Ascending aorta (tissue), 2 donors: ENCODE results near the gene NPPB. TPM values are rescaled to one million over a fixed set of nuclear protein-coding genes. Genes with fewer than 3 reads are reported as not detected.
"Not testable (repeated sequence)": the region's sequence is repeated elsewhere in the genome, so short reads cannot be mapped to it uniquely, and the experiment has no call there.

Experiments
- DNase-seq, 2 donors: peaks; one replicate each; pipeline ENCODE4 v3.0.0-alpha.2; 2019; ENCODE audit warnings: low spot score in 2 of 2
- H3K27ac ChIP-seq, 2 donors: fragments of 200-600 bp; sonication (generic); one replicate each; pipeline ENCODE4 v1.5.1; 2016 to 2017; ENCODE audit warnings: mild to moderate bottlenecking in 1 of 2
- H3K27me3 ChIP-seq: fragments of 200-600 bp; sonication (generic); one replicate; pipeline ENCODE4 v1.5.1; 2017
- H3K36me3 ChIP-seq, 2 donors: fragments of 200-600 bp; sonication (generic); one replicate each; pipeline ENCODE4 v1.5.1; 2016
- H3K4me1 ChIP-seq, 2 donors: fragments of 200-600 bp; sonication (generic); one replicate each; pipeline ENCODE4 v1.5.1; 2016 to 2017; ENCODE audit warnings: mild to moderate bottlenecking in 1 of 2
- H3K4me3 ChIP-seq, 2 donors: fragments of 200-600 bp; sonication (generic); one replicate each; pipeline ENCODE4 v1.5.1; 2016 to 2017; ENCODE audit warnings: mild to moderate bottlenecking in 1 of 2
- H3K9me3 ChIP-seq, 2 donors: fragments of 200-600 bp; sonication (generic); one replicate each; pipeline ENCODE4 v1.5.1; 2016
- intact Hi-C: fragments of 100-400 bp; cut with DNase I; formaldehyde crosslinking; loops from one replicate; pipeline ENCODE4 v1.15.1; 2023
- total RNA-seq: library from RNA; depleted of rRNA; stranded (reverse); fragments of >200 nt; gene quantifications from one replicate; pipeline ENCODE4 v1.1.0, GENCODE V29; 2016
- TF ChIP-seq, protein P1 (sequence below), 3 experiments: fragments of 200-600 bp in 2 of 3; fragments of 450-650 bp in 1 of 3; sonication (generic) in 2 of 3; IDR thresholded peaks; one replicate each; pipeline ENCODE4 v1.5.1; 2016 to 2019; ENCODE audit warnings: antibody characterized with exemption in 3 of 3, mild to moderate bottlenecking in 1 of 3, moderate library complexity in 1 of 3

The NPPB gene
- total RNA-seq, 1 donor from 2014 or later, result not detected

DNA sequence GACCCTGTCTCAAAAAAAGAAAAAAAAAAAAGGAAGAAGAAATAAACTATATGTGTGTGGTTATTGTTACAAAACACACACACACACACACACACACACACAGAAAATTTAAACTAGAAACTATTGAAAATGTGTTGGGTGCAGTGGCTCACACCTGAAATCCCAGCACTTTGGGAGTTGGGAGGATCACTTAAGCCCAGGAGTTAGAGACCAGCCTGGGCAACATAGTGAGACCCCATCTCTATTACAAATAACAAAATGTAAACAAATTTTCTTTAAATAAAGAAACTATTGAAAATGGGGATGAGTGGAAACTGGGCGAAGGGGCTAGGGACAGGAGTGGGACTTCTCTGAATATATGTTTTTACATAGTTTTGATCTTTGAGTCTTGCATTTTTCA lies 44.5 kb upstream of the NPPB start:
- Histone ChIP-seq H3K4me3 (no peak overlapping the region), H3K27me3 (peaks cover 4% of the 10 kb centered on the region)

GRCh38 chr1:11901446-11901845 lies 42.7 kb upstream of the NPPB start:
- H3K4me3 ChIP-seq, DNase-seq, H3K27ac ChIP-seq, H3K27me3 ChIP-seq, H3K36me3 ChIP-seq, H3K4me1 ChIP-seq, H3K9me3 ChIP-seq: not testable (repeated sequence)
- intact Hi-C loops, result loop anchor here (10.0 kb wide), 1 partner anchor 247 kb away; the partner anchor contains the start of genes FBXO2 and FBXO44

More for the DNA sequence above, 44.5 kb upstream of the NPPB start:
- TF ChIP-seq, protein P1, sequence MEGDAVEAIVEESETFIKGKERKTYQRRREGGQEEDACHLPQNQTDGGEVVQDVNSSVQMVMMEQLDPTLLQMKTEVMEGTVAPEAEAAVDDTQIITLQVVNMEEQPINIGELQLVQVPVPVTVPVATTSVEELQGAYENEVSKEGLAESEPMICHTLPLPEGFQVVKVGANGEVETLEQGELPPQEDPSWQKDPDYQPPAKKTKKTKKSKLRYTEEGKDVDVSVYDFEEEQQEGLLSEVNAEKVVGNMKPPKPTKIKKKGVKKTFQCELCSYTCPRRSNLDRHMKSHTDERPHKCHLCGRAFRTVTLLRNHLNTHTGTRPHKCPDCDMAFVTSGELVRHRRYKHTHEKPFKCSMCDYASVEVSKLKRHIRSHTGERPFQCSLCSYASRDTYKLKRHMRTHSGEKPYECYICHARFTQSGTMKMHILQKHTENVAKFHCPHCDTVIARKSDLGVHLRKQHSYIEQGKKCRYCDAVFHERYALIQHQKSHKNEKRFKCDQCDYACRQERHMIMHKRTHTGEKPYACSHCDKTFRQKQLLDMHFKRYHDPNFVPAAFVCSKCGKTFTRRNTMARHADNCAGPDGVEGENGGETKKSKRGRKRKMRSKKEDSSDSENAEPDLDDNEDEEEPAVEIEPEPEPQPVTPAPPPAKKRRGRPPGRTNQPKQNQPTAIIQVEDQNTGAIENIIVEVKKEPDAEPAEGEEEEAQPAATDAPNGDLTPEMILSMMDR (IDR thresholded peaks at IDR 0.05), result no peak
- DNase-seq, result no peak
- Histone ChIP-seq H3K36me3 (no peaks in the 10 kb centered on the region), H3K27ac (no peak overlapping the region), H3K4me1 (no peaks in the 10 kb centered on the region), H3K9me3 (no peaks in the 10 kb centered on the region)
- intact Hi-C loops, result loop anchor here (10.0 kb wide), 1 partner anchor 248 kb away; the partner anchor contains the start of genes FBXO2 and FBXO44

DNA sequence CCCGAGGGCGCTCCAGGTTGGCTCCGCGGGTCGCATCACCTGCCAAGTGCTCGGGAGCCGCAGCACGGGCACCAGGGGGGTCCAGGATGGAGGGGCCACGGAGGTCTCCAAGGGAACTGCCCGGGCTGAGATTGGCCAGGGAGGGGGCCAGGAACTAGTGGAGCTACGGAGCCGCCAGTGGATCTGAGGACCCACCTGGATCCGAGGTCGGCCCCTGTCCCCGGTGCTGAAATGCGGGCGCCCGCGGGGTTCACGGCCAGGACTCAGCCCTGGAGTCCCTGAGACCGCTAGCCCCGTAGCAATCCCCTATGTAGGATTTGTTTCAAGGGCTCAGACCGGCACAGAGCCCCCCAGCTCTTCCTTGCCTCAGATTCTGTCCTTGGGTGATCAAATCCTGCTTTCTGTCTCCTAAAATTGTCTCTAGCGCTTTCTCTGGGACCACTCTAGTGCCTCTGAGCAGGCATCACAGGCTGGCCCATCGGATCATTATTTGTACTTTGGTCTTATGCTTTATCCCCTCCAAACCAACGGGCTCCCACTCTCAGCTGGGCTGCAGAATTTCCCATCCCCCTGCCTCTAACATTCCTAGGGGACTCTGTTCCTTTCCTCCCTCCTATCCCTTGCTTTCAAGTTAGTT lies 40.2 kb upstream of the NPPB start:
- TF ChIP-seq, protein P1 (IDR thresholded peaks at IDR 0.05), result no peak
- no peak overlapping the region for H3K4me3 ChIP-seq
- no peaks in the 10 kb centered on the region for H3K36me3 ChIP-seq
- no peaks in the 10 kb centered on the region for H3K4me1 ChIP-seq
- no peak overlapping the region for H3K27ac ChIP-seq
- DNase-seq, result no peak
- intact Hi-C loops, result no loop called here
- no peaks in the 10 kb centered on the region for H3K9me3 ChIP-seq
- peaks cover 4% of the 10 kb centered on the region for H3K27me3 ChIP-seq

DNA sequence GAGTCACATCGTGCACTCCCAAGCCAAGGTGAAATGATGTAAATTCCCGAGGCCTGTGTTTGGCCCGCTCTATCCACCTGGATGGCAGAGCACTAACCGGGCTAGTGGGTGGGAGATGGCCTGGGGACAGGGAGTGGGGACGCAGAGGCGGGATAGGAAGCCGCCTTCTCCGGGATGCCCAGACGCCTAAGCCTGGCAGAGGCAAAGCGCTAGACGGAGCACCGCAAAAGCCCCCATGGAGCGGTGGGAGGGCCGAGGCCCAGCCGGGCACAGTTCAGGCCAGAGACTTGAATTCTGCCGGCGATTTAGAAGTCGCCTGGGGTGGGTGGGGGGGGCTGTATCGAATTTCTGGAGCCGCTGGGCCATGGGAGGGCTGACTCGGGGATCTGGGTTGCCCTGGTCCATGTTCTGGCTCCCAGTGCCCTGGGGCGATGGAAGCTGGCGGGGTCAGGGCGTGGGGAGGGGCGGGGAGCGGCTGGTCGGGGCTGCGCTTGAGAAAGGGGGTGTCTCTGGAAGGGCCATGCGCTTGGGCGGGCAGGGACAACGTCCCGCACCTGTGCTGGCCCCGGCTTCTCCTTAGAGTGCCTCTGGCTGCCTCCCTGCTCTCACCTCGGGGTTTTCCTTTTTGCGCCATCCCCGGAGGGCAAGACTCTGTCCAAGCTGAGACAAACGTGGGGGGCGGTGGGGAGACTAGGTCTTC lies 39.5 kb upstream of the NPPB start:
- H3K4me1 ChIP-seq, result no peaks in the 10 kb centered on the region
- DNase-seq, result no peak
- no peaks in the 10 kb centered on the region for H3K9me3 ChIP-seq
- H3K27ac ChIP-seq, result no peak overlapping the region
- H3K4me3 ChIP-seq, result no peak overlapping the region
- no peaks in the 10 kb centered on the region for H3K36me3 ChIP-seq
- TF ChIP-seq, protein P1 (IDR thresholded peaks at IDR 0.05), result no peak
- intact Hi-C loops, result no loop called here
- H3K27me3 ChIP-seq, result peaks cover 4% of the 10 kb centered on the region

DNA sequence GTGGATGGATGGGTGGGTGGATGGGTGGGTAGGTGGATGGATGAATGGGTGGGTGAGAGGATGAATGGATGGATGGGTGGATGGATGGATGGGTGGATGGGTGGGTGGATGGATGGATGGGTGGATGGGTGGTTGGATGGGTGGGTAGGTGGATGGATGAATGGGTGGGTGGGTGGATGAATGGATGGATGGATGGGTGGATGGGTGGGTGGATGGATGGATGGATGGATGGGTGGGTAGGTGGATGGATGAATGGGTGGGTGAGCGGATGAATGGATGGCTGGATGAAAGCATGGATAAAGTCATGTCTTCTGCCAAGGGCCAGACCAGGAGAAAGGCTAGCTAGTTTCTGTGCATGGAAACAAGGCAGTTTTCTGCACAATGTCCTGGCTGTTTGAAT lies 35.8 kb upstream of the NPPB start:
- intact Hi-C loops, result loop anchor here (2.0 kb wide), 1 partner anchor 56 kb away; no protein-coding TSS in a partner anchor
- not testable (repeated sequence) for H3K27ac ChIP-seq, H3K4me1 ChIP-seq, DNase-seq, H3K4me3 ChIP-seq, H3K36me3 ChIP-seq, H3K9me3 ChIP-seq, H3K27me3 ChIP-seq

GRCh38 chr1:11893907-11894251 lies 35.1 kb upstream of the NPPB start:
- DNase-seq, result no peak
- no peak overlapping the region for H3K27ac ChIP-seq
- intact Hi-C loops, result loop anchor here (2.0 kb wide), 1 partner anchor 55 kb away; no protein-coding TSS in a partner anchor
- H3K27me3 ChIP-seq, result peaks cover 4% of the 10 kb centered on the region
- no peaks in the 10 kb centered on the region for H3K4me1 ChIP-seq
- TF ChIP-seq, protein P1 (IDR thresholded peaks at IDR 0.05), result peak; percentile 60 to 78 (median 62)
- H3K9me3 ChIP-seq, result no peaks in the 10 kb centered on the region
- no peaks in the 10 kb centered on the region for H3K36me3 ChIP-seq
- no peak overlapping the region for H3K4me3 ChIP-seq
